Embryonic facial prominence (tissue), 1 donor: ENCODE measurements around the gene SHLD2.
"Not testable (repeated sequence)": the region's sequence is repeated elsewhere in the genome, so short reads cannot be mapped to it uniquely, and the experiment has no call there.

Experiments used
- DNase-seq: peaks from one replicate; pipeline ENCODE4 v3.0.0-alpha.2; 2016; ENCODE audit errors: extremely low spot score

Gene SHLD2

GRCh38 chr10:87094373-87095235, at the start of gene SHLD2, which contains the start of gene GLUD1:
SHLD2 (plus strand) TSS chr10:87095206; CDS start chr10:87151355, 56,149 bp downstream.
GLUD1 (minus strand) TSS chr10:87094843; CDS start chr10:87094769, 74 bp downstream.
- peak; percentile 64 for DNase-seq

- DNase-seq = no peak
These were observed 49.5 kb upstream of the SHLD2 start for GRCh38 chr10:87045434-87045938.

GRCh38 chr10:87053111-87053510, 41.9 kb upstream of the SHLD2 start:
- no peak for DNase-seq

- DNase-seq = no peak
These were observed 41.3 kb upstream of the SHLD2 start for GRCh38 chr10:87053577-87054181.

- no peak for DNase-seq
These were observed 40.4 kb upstream of the SHLD2 start for GRCh38 chr10:87054373-87055295.

- DNase-seq = no peak
These were observed 36.8 kb upstream of the SHLD2 start for GRCh38 chr10:87058171-87058570.

GRCh38 chr10:87059401-87059800, 35.6 kb upstream of the SHLD2 start:
- DNase-seq = no peak

GRCh38 chr10:87060280-87060928, 34.6 kb upstream of the SHLD2 start:
- DNase-seq = no peak

GRCh38 chr10:87064651-87065050, 30.4 kb upstream of the SHLD2 start:
- no peak for DNase-seq

GRCh38 chr10:87066178-87066577, 28.8 kb upstream of the SHLD2 start:
- DNase-seq = no peak

GRCh38 chr10:87066865-87067264, 28.1 kb upstream of the SHLD2 start:
- no peak for DNase-seq

- DNase-seq = no peak
These were observed 26.7 kb upstream of the SHLD2 start for GRCh38 chr10:87068281-87068680.

GRCh38 chr10:87072449-87072848, 22.6 kb upstream of the SHLD2 start:
- no peak for DNase-seq

- not testable (repeated sequence) for DNase-seq
These were observed 18.6 kb upstream of the SHLD2 start for GRCh38 chr10:87076421-87076820.

- no peak for DNase-seq
These were observed 15.7 kb upstream of the SHLD2 start for GRCh38 chr10:87079106-87079836.

- DNase-seq = not testable (repeated sequence)
These were observed 14.4 kb upstream of the SHLD2 start for GRCh38 chr10:87080621-87081020.

GRCh38 chr10:87081574-87081973, 13.4 kb upstream of the SHLD2 start:
- DNase-seq = not testable (repeated sequence)

GRCh38 chr10:87082219-87082618, 12.8 kb upstream of the SHLD2 start:
- not testable (repeated sequence) for DNase-seq

- peak; percentile 29 for DNase-seq
These were observed 11.3 kb upstream of the SHLD2 start for GRCh38 chr10:87083576-87084290.

- peak; percentile 25 for DNase-seq
These were observed 10.7 kb upstream of the SHLD2 start for GRCh38 chr10:87084291-87084782.
